OCI-LY1 (cell line): ENCODE data around the gene MAGI1.

Source experiments
- H2AFZ ChIP-seq: fragments of 200-600 bp; sonication (generic), shearing (Covaris generic); 2 replicates; pipeline ENCODE4 v1.6.0; 2014; ENCODE audit warnings: antibody characterized with exemption, mild to moderate bottlenecking, low read length
- H3F3A ChIP-seq: fragments of 200-600 bp; sonication (generic), shearing (Covaris generic); 2 replicates; pipeline ENCODE4 v1.6.0; 2014; ENCODE audit warnings: mild to moderate bottlenecking, antibody characterized with exemption, low read length, moderate library complexity; ENCODE audit not compliant: insufficient read depth
- H3K27ac ChIP-seq: fragments of 200-600 bp; sonication (generic); 2 replicates; pipeline ENCODE4 v1.5.1; 2014; ENCODE audit warnings: low read length, mixed run types, mild to moderate bottlenecking, low read depth; ENCODE audit not compliant: poor library complexity, severe bottlenecking
- H3K27me3 ChIP-seq: fragments of 200-600 bp; sonication (generic); 2 replicates; pipeline ENCODE4 v1.6.0; 2014; ENCODE audit warnings: antibody characterized with exemption, mild to moderate bottlenecking, low read length, moderate library complexity; ENCODE audit not compliant: insufficient read depth
- H3K36me3 ChIP-seq: fragments of 200-600 bp; sonication (generic); 2 replicates; pipeline ENCODE4 v1.6.1; 2014; ENCODE audit warnings: mild to moderate bottlenecking, antibody characterized with exemption, low read length, moderate library complexity, mixed read lengths; ENCODE audit not compliant: insufficient read depth
- H3K4me1 ChIP-seq: fragments of 200-600 bp; sonication (generic); 2 replicates; pipeline ENCODE4 v1.5.1; 2014; ENCODE audit warnings: mild to moderate bottlenecking, low read length, moderate library complexity; ENCODE audit not compliant: insufficient read depth, severe bottlenecking
- H3K4me2 ChIP-seq: fragments of 200-600 bp; sonication (generic), shearing (Covaris generic); 2 replicates; pipeline ENCODE4 v1.6.1; 2014; ENCODE audit warnings: low read length
- H3K4me3 ChIP-seq: fragments of 200-600 bp; sonication (generic); 2 replicates; pipeline ENCODE4 v1.5.1; 2014; ENCODE audit warnings: low read length, low read depth, mild to moderate bottlenecking, mixed read lengths; ENCODE audit not compliant: poor library complexity, severe bottlenecking
- H3K79me2 ChIP-seq: fragments of 200-600 bp; shearing (Covaris generic); 2 replicates; pipeline ENCODE4 v1.6.1; 2016; ENCODE audit warnings: mixed run types, low read length, mixed read lengths; ENCODE audit not compliant: insufficient read depth
- H3K9ac ChIP-seq: fragments of 200-600 bp; sonication (generic), shearing (Covaris generic); 2 replicates; pipeline ENCODE4 v1.6.1; 2014; ENCODE audit warnings: mild to moderate bottlenecking, low read length, mixed read lengths
- H3K9me2 ChIP-seq: fragments of 200-600 bp; sonication (generic), shearing (Covaris generic); 2 replicates; pipeline ENCODE4 v1.6.1; 2014; ENCODE audit warnings: low read depth, mild to moderate bottlenecking, low read length, mixed read lengths
- H3K9me3 ChIP-seq: fragments of 200-600 bp; shearing (Covaris generic); 2 replicates; pipeline ENCODE4 v1.6.1; 2014; ENCODE audit warnings: low read length, mixed read lengths
- H4K20me1 ChIP-seq: fragments of 200-600 bp; sonication (generic), shearing (Covaris generic); 2 replicates; pipeline ENCODE4 v1.6.0; 2016; ENCODE audit warnings: mild to moderate bottlenecking, low read length; ENCODE audit not compliant: insufficient read depth
- EZH2 ChIP-seq: fragments of 200-600 bp; sonication (generic), shearing (Covaris generic); IDR thresholded peaks from 2 replicates; pipeline ENCODE4 v1.8.0; 2017; ENCODE audit warnings: borderline replicate concordance, mixed run types, mild to moderate bottlenecking, antibody characterized with exemption, low read length, moderate library complexity, mixed read lengths
- TF ChIP-seq, protein P1 (sequence below): fragments of 200-600 bp; sonication (generic), shearing (Covaris generic); IDR thresholded peaks from 2 replicates; pipeline ENCODE4 v1.5.1; 2017; ENCODE audit warnings: mild to moderate bottlenecking, antibody characterized with exemption, low read length, moderate library complexity, mixed read lengths

Gene MAGI1

DNA sequence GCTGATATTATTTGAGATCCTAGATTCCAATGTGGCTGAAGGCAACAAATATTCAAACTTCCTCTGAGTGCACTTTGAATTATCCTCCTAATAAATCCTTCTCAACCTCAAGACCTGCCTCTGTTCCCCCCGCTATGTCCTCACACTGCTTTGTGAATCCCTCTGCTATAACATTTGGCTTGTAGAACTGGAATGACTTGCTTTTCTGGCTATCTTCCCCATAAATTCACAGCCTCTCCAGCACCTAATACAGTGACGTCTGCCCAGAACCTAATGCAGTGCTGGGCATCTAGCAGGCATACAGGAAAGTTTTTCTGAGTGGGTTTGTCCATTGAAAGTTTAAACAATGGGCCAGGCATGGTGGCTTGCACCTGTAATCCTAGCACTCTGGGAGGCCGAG, 707.0 kb downstream of the MAGI1 start:
- H3K9ac ChIP-seq: no peak overlapping the region
- H3K9me3 ChIP-seq: no peaks in the 10 kb centered on the region
- H3K4me2 ChIP-seq: no peak overlapping the region
- no peak overlapping the region for H3K4me3 ChIP-seq
- no peak overlapping the region for H3K27ac ChIP-seq
- no peaks in the 10 kb centered on the region for H4K20me1 ChIP-seq
- H3K79me2 ChIP-seq: no peaks in the 10 kb centered on the region
- no peaks in the 10 kb centered on the region for H3K36me3 ChIP-seq
- no peak for TF ChIP-seq EZH2
- TF ChIP-seq, protein P1, sequence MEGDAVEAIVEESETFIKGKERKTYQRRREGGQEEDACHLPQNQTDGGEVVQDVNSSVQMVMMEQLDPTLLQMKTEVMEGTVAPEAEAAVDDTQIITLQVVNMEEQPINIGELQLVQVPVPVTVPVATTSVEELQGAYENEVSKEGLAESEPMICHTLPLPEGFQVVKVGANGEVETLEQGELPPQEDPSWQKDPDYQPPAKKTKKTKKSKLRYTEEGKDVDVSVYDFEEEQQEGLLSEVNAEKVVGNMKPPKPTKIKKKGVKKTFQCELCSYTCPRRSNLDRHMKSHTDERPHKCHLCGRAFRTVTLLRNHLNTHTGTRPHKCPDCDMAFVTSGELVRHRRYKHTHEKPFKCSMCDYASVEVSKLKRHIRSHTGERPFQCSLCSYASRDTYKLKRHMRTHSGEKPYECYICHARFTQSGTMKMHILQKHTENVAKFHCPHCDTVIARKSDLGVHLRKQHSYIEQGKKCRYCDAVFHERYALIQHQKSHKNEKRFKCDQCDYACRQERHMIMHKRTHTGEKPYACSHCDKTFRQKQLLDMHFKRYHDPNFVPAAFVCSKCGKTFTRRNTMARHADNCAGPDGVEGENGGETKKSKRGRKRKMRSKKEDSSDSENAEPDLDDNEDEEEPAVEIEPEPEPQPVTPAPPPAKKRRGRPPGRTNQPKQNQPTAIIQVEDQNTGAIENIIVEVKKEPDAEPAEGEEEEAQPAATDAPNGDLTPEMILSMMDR: no peak
- H3F3A ChIP-seq: no peaks in the 10 kb centered on the region
- no peaks in the 10 kb centered on the region for H3K27me3 ChIP-seq
- no peaks in the 10 kb centered on the region for H3K9me2 ChIP-seq
- H2AFZ ChIP-seq: no peak overlapping the region
- no peaks in the 10 kb centered on the region for H3K4me1 ChIP-seq

DNA sequence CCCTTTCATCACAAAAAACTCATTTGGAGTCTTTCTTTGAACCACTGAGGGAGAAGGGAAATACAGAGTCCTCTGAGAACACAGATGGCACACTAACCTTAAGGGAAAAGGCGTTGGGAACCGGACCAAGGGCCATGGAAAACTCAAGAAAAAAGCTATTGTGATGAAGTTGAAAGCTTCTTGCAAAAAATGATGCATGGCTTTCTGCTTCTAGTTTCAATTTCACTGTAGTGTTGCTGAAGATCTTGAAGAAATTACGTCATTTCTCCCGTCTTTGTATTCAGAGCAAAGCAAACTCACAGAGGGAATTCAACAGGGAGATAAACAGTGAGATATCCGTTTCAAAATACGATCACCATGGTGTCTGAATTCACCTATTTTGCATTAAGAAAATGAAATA, 708.6 kb downstream of the MAGI1 start:
- no peaks in the 10 kb centered on the region for H3K79me2 ChIP-seq
- TF ChIP-seq, protein P1: no peak
- TF ChIP-seq EZH2: no peak
- H3K4me2 ChIP-seq: no peak overlapping the region
- no peak overlapping the region for H2AFZ ChIP-seq
- H3K4me1 ChIP-seq: no peaks in the 10 kb centered on the region
- H3K36me3 ChIP-seq: no peaks in the 10 kb centered on the region
- no peaks in the 10 kb centered on the region for H4K20me1 ChIP-seq
- H3K9me2 ChIP-seq: no peaks in the 10 kb centered on the region
- H3F3A ChIP-seq: no peaks in the 10 kb centered on the region
- no peak overlapping the region for H3K27ac ChIP-seq
- no peak overlapping the region for H3K4me3 ChIP-seq
- H3K27me3 ChIP-seq: no peaks in the 10 kb centered on the region
- no peak overlapping the region for H3K9ac ChIP-seq
- no peaks in the 10 kb centered on the region for H3K9me3 ChIP-seq

DNA sequence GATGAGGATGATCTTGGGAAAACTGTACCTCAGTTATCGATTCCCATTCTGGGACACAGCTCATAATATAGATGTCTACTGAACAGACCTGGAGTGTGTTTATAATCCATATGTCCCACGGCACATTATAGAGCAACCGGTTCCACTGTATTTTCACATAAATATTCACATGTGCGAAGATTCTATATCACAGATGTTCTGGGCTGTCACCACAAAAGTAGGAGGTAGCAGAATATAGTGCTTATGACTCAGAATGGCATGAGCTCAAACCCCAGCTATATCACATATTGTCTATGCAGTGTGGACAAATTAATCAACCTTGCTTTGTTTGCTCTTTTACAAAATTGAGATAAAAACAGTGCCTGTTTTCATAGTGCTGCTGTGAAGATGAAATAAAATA, 710.6 kb downstream of the MAGI1 start:
- no peak for TF ChIP-seq EZH2
- TF ChIP-seq, protein P1: no peak

More for the DNA sequence above, 710.6 kb downstream of the MAGI1 start:
- Histone ChIP-seq H3K79me2 (no peaks in the 10 kb centered on the region), H3K27ac (no peak overlapping the region), H3K9ac (no peak overlapping the region), H2AFZ (no peak overlapping the region), H3K27me3 (no peaks in the 10 kb centered on the region), H3F3A (no peaks in the 10 kb centered on the region), H3K9me3 (no peaks in the 10 kb centered on the region), H3K9me2 (no peaks in the 10 kb centered on the region), H4K20me1 (no peaks in the 10 kb centered on the region), H3K4me2 (no peak overlapping the region), H3K4me1 (no peaks in the 10 kb centered on the region), H3K36me3 (no peaks in the 10 kb centered on the region), H3K4me3 (no peak overlapping the region)
